Measurements from ENCODE around the gene CFAP20DC. TPM values are rescaled to one million over a fixed set of nuclear protein-coding genes. Genes with fewer than 3 reads are reported as not detected.

Gene CFAP20DC
- total and polyA plus RNA-seq, 2 of the 4 experiments (the other 2 are of a cell fraction): 1.2 to 1.6 TPM

GRCh38 chr3:58728723-58729122 lies 321.1 kb downstream of the CFAP20DC start:
- no peak overlapping the region for H2AFZ ChIP-seq (replicated peaks; ENCODE audit: low read length, poor library complexity)
- CTCF ChIA-PET: no interaction called here
- no peak overlapping the region for H2AK9ac ChIP-seq (replicated peaks; ENCODE audit: low read depth, low read length, poor library complexity)
- intact Hi-C loops (cut with micrococcal nuclease): no loop called here
- POLR2A ChIA-PET (ENCODE audit: unreplicated experiment): no interaction called here
- no TSS peak for BruUV-seq (replicated peaks)
- no peak overlapping the region for H3K4me3 ChIP-seq (ENCODE audit: insufficient read depth, low read depth, low read length)
- H3K23ac ChIP-seq (ENCODE audit: low read depth, low read length): no peak overlapping the region
- no peak overlapping the region for H3K14ac ChIP-seq (replicated peaks; ENCODE audit: low read depth, low read length)
- H2BK15ac ChIP-seq (ENCODE audit: low read depth, low read length): no peak overlapping the region
- H2BK20ac ChIP-seq (ENCODE audit: low read depth, low read length): no peak overlapping the region
- H3K36me3 ChIP-seq (ENCODE audit: control insufficient read depth, insufficient read depth, low read length): no peaks in the 10 kb centered on the region
- H4K91ac ChIP-seq (ENCODE audit: insufficient read depth, low read depth, low read length): no peak overlapping the region
- no peaks in the 10 kb centered on the region for H4K20me1 ChIP-seq (ENCODE audit: insufficient read depth, low read length)
- H3K4me1 ChIP-seq (ENCODE audit: control insufficient read depth, insufficient read depth, low read length): no peaks in the 10 kb centered on the region
- ATAC-seq (ENCODE audit: low read depth) (no peak), DNase-seq (no peak)
- no peak overlapping the region for H3K18ac ChIP-seq (ENCODE audit: low read depth, low read length)
- H3K4me2 ChIP-seq (ENCODE audit: low read depth, low read length): no peak overlapping the region
- H3K9me3 ChIP-seq (ENCODE audit: control insufficient read depth, insufficient read depth, low read length): no peaks in the 10 kb centered on the region
- H3K27me3 ChIP-seq (ENCODE audit: control insufficient read depth, insufficient read depth, low read length): peaks cover 6% of the 10 kb centered on the region; the same call in 1 of the 2 replicates
- H4K5ac ChIP-seq (ENCODE audit: low read depth, low read length): no peak overlapping the region
- H3K9ac ChIP-seq (ENCODE audit: low read depth, low read length): no peak overlapping the region
- no CpG with 5 or more reads among the region's 1 CpG for WGBS, 2 experiments (ENCODE audit: extremely low coverage in 2 of 2, insufficient read length in 1 of 2)
- H3K4ac ChIP-seq (ENCODE audit: low read depth, low read length): no peak overlapping the region
- in situ Hi-C loops (cut with MboI; ENCODE audit: low sequenced_read_pairs): no loop called here
- no peak overlapping the region for H4K8ac ChIP-seq (ENCODE audit: low read depth in 2 of 2, low read length in 2 of 2)
- no peak for TF ChIP-seq CEBPB (IDR thresholded peaks at IDR 0.05; ENCODE audit: low read depth, low read length)
- no peak for TF ChIP-seq FOS (IDR thresholded peaks at IDR 0.05; ENCODE audit: low read depth, low read length)
- no peak for TF ChIP-seq MXI1 (IDR thresholded peaks at IDR 0.05; ENCODE audit: borderline replicate concordance, low read depth, low read length)
- no peak for TF ChIP-seq RAD21 (IDR thresholded peaks at IDR 0.05; ENCODE audit: low read length)
- no peak for TF ChIP-seq ELK1 (IDR thresholded peaks at IDR 0.05; ENCODE audit: borderline replicate concordance, low read depth, low read length)
- no peak for TF ChIP-seq MAZ (IDR thresholded peaks at IDR 0.05; ENCODE audit: borderline replicate concordance, low read depth, low read length)
- TF ChIP-seq RFX5 (IDR thresholded peaks at IDR 0.05; ENCODE audit: low read depth, low read length): no peak
- TF ChIP-seq POLR2A (IDR thresholded peaks at IDR 0.05; ENCODE audit: low read depth, low read length): no peak
- TF ChIP-seq CHD1 (IDR thresholded peaks at IDR 0.05; ENCODE audit: low read depth, low read length): no peak
- no peak for TF ChIP-seq SMC3 (IDR thresholded peaks at IDR 0.05; ENCODE audit: low read depth, low read length)
- no peak for TF ChIP-seq USF2 (IDR thresholded peaks at IDR 0.05; ENCODE audit: low read depth, low read length)
- TF ChIP-seq RCOR1 (IDR thresholded peaks at IDR 0.05; ENCODE audit: insufficient replicate concordance, low read length): no peak
- no peak for TF ChIP-seq CTCF (conservative IDR thresholded peaks at IDR 0.05; ENCODE audit: low read depth, low read length)
- H3K56ac ChIP-seq (ENCODE audit: extremely low read depth, insufficient read depth, low read length): no peak overlapping the region
- H3K9me1 ChIP-seq (ENCODE audit: insufficient read depth, low read length): no peaks in the 10 kb centered on the region
- no peak overlapping the region for H3K27ac ChIP-seq (ENCODE audit: insufficient read depth, low read length)
- no peak overlapping the region for H2BK5ac ChIP-seq (ENCODE audit: low read depth, low read length, poor library complexity, severe bottlenecking)
- dilution Hi-C loops (cut with HindIII; ENCODE audit: low sequenced_read_pairs, unreplicated experiment): no loop called here
- no peaks in the 10 kb centered on the region for H3K79me1 ChIP-seq (ENCODE audit: low read depth in 1 of 2, low read length in 2 of 2)
- H2BK120ac ChIP-seq (ENCODE audit: low read depth, low read length): no peak overlapping the region
- H2AK5ac ChIP-seq (ENCODE audit: low read depth, low read length): no peak overlapping the region
